Karpas-422 (cell line): Measurements from ENCODE around the gene KAZN. TPM values are rescaled to one million over a fixed set of nuclear protein-coding genes. Genes with fewer than 3 reads are reported as not detected.

ENCODE experiments used
- DNase-seq: peaks from one replicate; pipeline ENCODE4 v3.0.0-alpha.2; 2015
- H2AFZ ChIP-seq: fragments of 200-600 bp; sonication (generic); 2 replicates; pipeline ENCODE4 v1.6.1; 2014; ENCODE audit warnings: antibody characterized with exemption, low read length, mixed read lengths
- H3K27ac ChIP-seq: fragments of 200-600 bp; sonication (generic); 2 replicates; pipeline ENCODE4 v1.5.1; 2014; ENCODE audit warnings: mild to moderate bottlenecking, low read length, moderate library complexity
- H3K27me3 ChIP-seq: fragments of 200-600 bp; sonication (generic); 2 replicates; pipeline ENCODE4 v1.6.1; 2014; ENCODE audit warnings: low read length, mixed read lengths
- H3K36me3 ChIP-seq: fragments of 200-600 bp; sonication (generic); 2 replicates; pipeline ENCODE4 v1.6.1; 2014; ENCODE audit warnings: low read length, mixed read lengths; ENCODE audit not compliant: insufficient read depth
- H3K4me1 ChIP-seq: fragments of 200-600 bp; sonication (generic); 2 replicates; pipeline ENCODE4 v1.6.1; 2014; ENCODE audit warnings: mild to moderate bottlenecking, low read length, mixed read lengths
- H3K4me2 ChIP-seq: fragments of 200-600 bp; sonication (generic); 2 replicates; pipeline ENCODE4 v1.6.1; 2014; ENCODE audit warnings: low read length, low read depth, mild to moderate bottlenecking; ENCODE audit not compliant: poor library complexity, severe bottlenecking
- H3K4me3 ChIP-seq: fragments of 200-600 bp; sonication (generic); 2 replicates; pipeline ENCODE4 v1.5.1; 2014; ENCODE audit warnings: mild to moderate bottlenecking, antibody characterized with exemption, low read length, mixed read lengths
- H3K79me2 ChIP-seq: fragments of 200-600 bp; sonication (generic); 2 replicates; pipeline ENCODE4 v1.6.1; 2014; ENCODE audit warnings: mild to moderate bottlenecking, low read length, mixed read lengths
- H3K9ac ChIP-seq: fragments of 200-600 bp; sonication (generic); 2 replicates; pipeline ENCODE4 v1.6.0; 2014; ENCODE audit warnings: low read length
- H3K9me2 ChIP-seq: fragments of 200-600 bp; sonication (generic), shearing (Covaris generic); replicated peaks from 2 replicates; pipeline ENCODE4 v1.6.0; 2014; ENCODE audit warnings: mild to moderate bottlenecking, low read length, moderate library complexity; ENCODE audit not compliant: insufficient read depth
- H3K9me3 ChIP-seq: fragments of 300-700, 200-600 bp; sonication (generic); 2 replicates; pipeline ENCODE4 v1.6.1; 2014; ENCODE audit warnings: low read length, mixed read lengths
- H4K20me1 ChIP-seq: fragments of 200-600 bp; sonication (generic); 2 replicates; pipeline ENCODE4 v1.6.1; 2014; ENCODE audit warnings: mild to moderate bottlenecking, antibody characterized with exemption, low read length, low read depth; ENCODE audit not compliant: insufficient read depth
- total RNA-seq: library from RNA; depleted of rRNA; stranded (reverse); fragments of >200 nt; shearing (Covaris generic); gene quantifications from 2 replicates; pipeline ENCODE4 v1.2.3, GENCODE V29; 2014; ENCODE audit warnings: low replicate concordance

The KAZN gene
- total RNA-seq, 1 experiment from 2014 or later: not detected

- H3K9ac ChIP-seq: no peak overlapping the region
Measured at GRCh38 chr1:14971221-14971620, 372.7 kb downstream of the KAZN start.

GRCh38 chr1:14972107-14972506 is 373.6 kb downstream of the KAZN start:
- DNase-seq: no peak
- Histone ChIP-seq H2AFZ (no peak overlapping the region), H3K79me2 (no peaks in the 10 kb centered on the region), H3K36me3 (no peaks in the 10 kb centered on the region), H3K9ac (no peak overlapping the region), H3K4me3 (no peak overlapping the region), H4K20me1 (no peaks in the 10 kb centered on the region), H3K9me3 (peaks cover 8% of the 10 kb centered on the region), H3K27ac (no peak overlapping the region), H3K4me1 (no peaks in the 10 kb centered on the region), H3K27me3 (no peaks in the 10 kb centered on the region), H3K4me2 (no peak overlapping the region), H3K9me2 (no peaks in the 10 kb centered on the region)

More at GRCh38 chr1:14971221-14971620, 372.7 kb downstream of the KAZN start:
- H3K4me1 ChIP-seq: no peaks in the 10 kb centered on the region
- H3K27ac ChIP-seq: no peak overlapping the region
- H3K27me3 ChIP-seq: no peaks in the 10 kb centered on the region
- H3K9me2 ChIP-seq: no peaks in the 10 kb centered on the region
- no peak overlapping the region for H3K4me2 ChIP-seq
- no peaks in the 10 kb centered on the region for H3K36me3 ChIP-seq
- H2AFZ ChIP-seq: no peak overlapping the region
- H4K20me1 ChIP-seq: no peaks in the 10 kb centered on the region
- no peaks in the 10 kb centered on the region for H3K79me2 ChIP-seq
- no peak overlapping the region for H3K4me3 ChIP-seq
- H3K9me3 ChIP-seq: peaks cover 8% of the 10 kb centered on the region
- DNase-seq: no peak

GRCh38 chr1:14973773-14974172 is 375.3 kb downstream of the KAZN start:
- H3K79me2 ChIP-seq: no peaks in the 10 kb centered on the region
- no peak overlapping the region for H2AFZ ChIP-seq
- no peaks in the 10 kb centered on the region for H3K4me1 ChIP-seq
- H3K4me3 ChIP-seq: no peak overlapping the region
- no peaks in the 10 kb centered on the region for H3K27me3 ChIP-seq
- H4K20me1 ChIP-seq: no peaks in the 10 kb centered on the region
- peaks cover 8% of the 10 kb centered on the region for H3K9me3 ChIP-seq
- no peak overlapping the region for H3K4me2 ChIP-seq
- H3K9me2 ChIP-seq: no peaks in the 10 kb centered on the region
- H3K27ac ChIP-seq: no peak overlapping the region
- H3K36me3 ChIP-seq: no peaks in the 10 kb centered on the region
- no peak for DNase-seq
- no peak overlapping the region for H3K9ac ChIP-seq

GRCh38 chr1:14974361-14974760 is 375.9 kb downstream of the KAZN start:
- Histone ChIP-seq H4K20me1 (no peaks in the 10 kb centered on the region), H3K27ac (no peak overlapping the region), H3K79me2 (no peaks in the 10 kb centered on the region)

GRCh38 chr1:14975119-14975518 is 376.6 kb downstream of the KAZN start:
- DNase-seq: no peak
- H3K9me2 ChIP-seq: no peaks in the 10 kb centered on the region
- no peak overlapping the region for H3K4me2 ChIP-seq
- H3K4me1 ChIP-seq: no peaks in the 10 kb centered on the region
- H3K27me3 ChIP-seq: no peaks in the 10 kb centered on the region
- no peak overlapping the region for H3K4me3 ChIP-seq
- no peak overlapping the region for H3K27ac ChIP-seq
- H3K9ac ChIP-seq: no peak overlapping the region
- H3K9me3 ChIP-seq: peaks cover 8% of the 10 kb centered on the region
- no peaks in the 10 kb centered on the region for H4K20me1 ChIP-seq
- H3K79me2 ChIP-seq: no peaks in the 10 kb centered on the region
- H2AFZ ChIP-seq: no peak overlapping the region
- H3K36me3 ChIP-seq: no peaks in the 10 kb centered on the region

More at GRCh38 chr1:14974361-14974760, 375.9 kb downstream of the KAZN start:
- Histone ChIP-seq H3K9ac (no peak overlapping the region), H3K9me3 (peaks cover 8% of the 10 kb centered on the region), H3K4me1 (no peaks in the 10 kb centered on the region), H3K4me3 (no peak overlapping the region), H3K9me2 (no peaks in the 10 kb centered on the region), H2AFZ (no peak overlapping the region), H3K4me2 (no peak overlapping the region), H3K27me3 (no peaks in the 10 kb centered on the region), H3K36me3 (no peaks in the 10 kb centered on the region)
- DNase-seq: no peak

- Histone ChIP-seq H3K4me3 (no peak overlapping the region), H3K36me3 (no peaks in the 10 kb centered on the region), H3K4me2 (no peak overlapping the region), H3K27me3 (no peaks in the 10 kb centered on the region), H3K79me2 (no peaks in the 10 kb centered on the region), H3K9me2 (no peaks in the 10 kb centered on the region), H3K9me3 (peaks cover 8% of the 10 kb centered on the region), H2AFZ (no peak overlapping the region), H3K4me1 (no peaks in the 10 kb centered on the region), H3K27ac (no peak overlapping the region), H4K20me1 (no peaks in the 10 kb centered on the region), H3K9ac (no peak overlapping the region)
- no peak for DNase-seq
Measured at GRCh38 chr1:14976256-14976655, 377.8 kb downstream of the KAZN start.

GRCh38 chr1:14977338-14977931 is 378.9 kb downstream of the KAZN start:
- Histone ChIP-seq H3K79me2 (no peaks in the 10 kb centered on the region), H3K9me3 (peaks cover 8% of the 10 kb centered on the region), H4K20me1 (no peaks in the 10 kb centered on the region), H3K4me3 (no peak overlapping the region), H3K36me3 (no peaks in the 10 kb centered on the region), H3K9me2 (no peaks in the 10 kb centered on the region), H2AFZ (no peak overlapping the region), H3K4me1 (no peaks in the 10 kb centered on the region), H3K9ac (no peak overlapping the region), H3K4me2 (no peak overlapping the region), H3K27ac (no peak overlapping the region), H3K27me3 (no peaks in the 10 kb centered on the region)
- DNase-seq: no peak

- H3K9me3 ChIP-seq: no peaks in the 10 kb centered on the region
- H3K9me2 ChIP-seq: no peaks in the 10 kb centered on the region
- no peaks in the 10 kb centered on the region for H3K4me1 ChIP-seq
- H3K27ac ChIP-seq: no peak overlapping the region
- H3K79me2 ChIP-seq: no peaks in the 10 kb centered on the region
- no peaks in the 10 kb centered on the region for H4K20me1 ChIP-seq
- H3K9ac ChIP-seq: no peak overlapping the region
- no peaks in the 10 kb centered on the region for H3K36me3 ChIP-seq
- no peak overlapping the region for H3K4me3 ChIP-seq
- H3K4me2 ChIP-seq: no peak overlapping the region
- H3K27me3 ChIP-seq: no peaks in the 10 kb centered on the region
- H2AFZ ChIP-seq: no peak overlapping the region
- DNase-seq: no peak
Measured at GRCh38 chr1:14980621-14981218, 382.2 kb downstream of the KAZN start.
